ENCODE results near the gene HNRNPA3. TPM values are rescaled to one million over a fixed set of nuclear protein-coding genes. Genes with fewer than 3 reads are reported as not detected.

HNRNPA3 gene
- polyA plus RNA-seq, 1 donor (not counting 4 experiments of a cell fraction or from before 2014, with no cell fraction given): 178 TPM

DNA sequence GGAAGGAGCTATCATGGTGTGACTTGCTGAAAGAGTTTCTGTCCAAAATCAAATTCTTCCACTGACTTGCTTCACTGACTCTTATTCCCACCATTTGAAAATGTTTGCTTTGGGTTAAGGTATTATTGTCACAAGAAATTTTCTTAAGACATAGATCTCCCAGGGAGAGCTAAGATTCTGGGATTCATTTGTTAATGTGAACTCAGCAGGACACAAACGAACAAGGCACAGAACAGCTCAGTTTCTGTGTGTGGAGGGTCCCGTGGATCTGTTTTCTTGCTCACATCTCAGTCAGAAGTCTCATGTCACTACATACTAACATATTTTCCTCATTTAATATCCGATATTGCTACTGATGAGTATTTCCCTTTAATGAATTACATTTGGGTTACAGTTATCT is 8.2 kb upstream of the HNRNPA3 start:
- Histone ChIP-seq H3K79me2 (ENCODE audit: control insufficient read depth, insufficient read depth, low read length) (no peaks in the 10 kb centered on the region), H2AFZ (ENCODE audit: control insufficient read depth, low read length) (no peak overlapping the region), H3K4me1 (ENCODE audit: control insufficient read depth, extremely low read depth, insufficient read depth, low read length) (no peaks in the 10 kb centered on the region), H3K4me3 (ENCODE audit: control insufficient read depth in 2 of 3, extremely low read depth in 1 of 3, insufficient read depth in 2 of 3, low read depth in 1 of 3, low read length in 3 of 3) (no peak overlapping the region), H4K20me1 (ENCODE audit: control insufficient read depth, extremely low read depth, insufficient read depth, low read length) (no peaks in the 10 kb centered on the region), H3K36me3 (ENCODE audit: control insufficient read depth in 2 of 2, extremely low read depth in 1 of 2, insufficient read depth in 2 of 2, low read length in 2 of 2) (no peaks in the 10 kb centered on the region), H3K27ac (ENCODE audit: control insufficient read depth, insufficient read depth, low read length) (no peak overlapping the region), H3K9me3 (ENCODE audit: control insufficient read depth, low read depth, low read length) (no peaks in the 10 kb centered on the region), H3K9ac (ENCODE audit: control insufficient read depth, extremely low read depth, insufficient read depth, low read length) (no peak overlapping the region), H3K9me1 (ENCODE audit: control insufficient read depth, extremely low read depth, insufficient read depth, low read length) (no peaks in the 10 kb centered on the region), H3K4me2 (ENCODE audit: control insufficient read depth, extremely low read depth, insufficient read depth, low read depth, low read length) (no peak overlapping the region), H3K27me3 (ENCODE audit: control insufficient read depth, extremely low read depth, insufficient read depth, low read length) (no peaks in the 10 kb centered on the region)
- FAIRE-seq (no peak), DNase-seq (ENCODE audit: low read depth, low spot score) (no peak)
- dilution Hi-C loops (cut with MboI; ENCODE audit: extremely low pct_ligation_motif_present, low sequenced_read_pairs): no loop called here
- TF ChIP-seq EZH2 (IDR thresholded peaks at IDR 0.05; ENCODE audit: low read length): no peak

DNA sequence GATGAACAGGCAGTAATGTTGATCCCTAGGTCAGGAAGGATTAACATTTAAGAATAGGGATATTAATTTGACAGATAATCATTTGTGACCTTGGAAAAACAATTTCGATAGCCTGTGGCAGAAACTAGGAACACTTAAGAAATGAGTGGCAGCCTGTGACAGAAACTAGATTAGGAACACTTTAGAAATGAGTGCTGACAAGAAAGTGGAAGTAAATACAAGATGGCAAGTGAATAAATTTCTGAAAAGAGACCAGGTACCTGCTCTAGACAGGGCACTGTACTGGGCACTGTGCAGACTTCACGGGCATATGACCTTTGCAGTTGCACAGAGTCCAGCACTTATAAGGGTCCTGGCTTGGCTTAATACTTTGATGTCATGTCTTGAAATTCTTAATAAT is 5.5 kb upstream of the HNRNPA3 start:
- H3K9me3 ChIP-seq (ENCODE audit: control insufficient read depth, low read depth, low read length): no peaks in the 10 kb centered on the region

More for the DNA sequence above, 5.5 kb upstream of the HNRNPA3 start:
- H4K20me1 ChIP-seq (ENCODE audit: control insufficient read depth, extremely low read depth, insufficient read depth, low read length): no peaks in the 10 kb centered on the region
- H3K4me2 ChIP-seq (ENCODE audit: control insufficient read depth, extremely low read depth, insufficient read depth, low read depth, low read length): no peak overlapping the region
- H3K4me1 ChIP-seq (ENCODE audit: control insufficient read depth, extremely low read depth, insufficient read depth, low read length): peaks cover 5% of the 10 kb centered on the region
- H3K27ac ChIP-seq (ENCODE audit: control insufficient read depth, insufficient read depth, low read length): no peak overlapping the region
- no peak for FAIRE-seq
- no peak overlapping the region for H3K9ac ChIP-seq (ENCODE audit: control insufficient read depth, extremely low read depth, insufficient read depth, low read length)
- no peaks in the 10 kb centered on the region for H3K36me3 ChIP-seq (ENCODE audit: control insufficient read depth in 2 of 2, extremely low read depth in 1 of 2, insufficient read depth in 2 of 2, low read length in 2 of 2)
- TF ChIP-seq EZH2 (IDR thresholded peaks at IDR 0.05; ENCODE audit: low read length): no peak
- TF ChIP-seq, protein P1, sequence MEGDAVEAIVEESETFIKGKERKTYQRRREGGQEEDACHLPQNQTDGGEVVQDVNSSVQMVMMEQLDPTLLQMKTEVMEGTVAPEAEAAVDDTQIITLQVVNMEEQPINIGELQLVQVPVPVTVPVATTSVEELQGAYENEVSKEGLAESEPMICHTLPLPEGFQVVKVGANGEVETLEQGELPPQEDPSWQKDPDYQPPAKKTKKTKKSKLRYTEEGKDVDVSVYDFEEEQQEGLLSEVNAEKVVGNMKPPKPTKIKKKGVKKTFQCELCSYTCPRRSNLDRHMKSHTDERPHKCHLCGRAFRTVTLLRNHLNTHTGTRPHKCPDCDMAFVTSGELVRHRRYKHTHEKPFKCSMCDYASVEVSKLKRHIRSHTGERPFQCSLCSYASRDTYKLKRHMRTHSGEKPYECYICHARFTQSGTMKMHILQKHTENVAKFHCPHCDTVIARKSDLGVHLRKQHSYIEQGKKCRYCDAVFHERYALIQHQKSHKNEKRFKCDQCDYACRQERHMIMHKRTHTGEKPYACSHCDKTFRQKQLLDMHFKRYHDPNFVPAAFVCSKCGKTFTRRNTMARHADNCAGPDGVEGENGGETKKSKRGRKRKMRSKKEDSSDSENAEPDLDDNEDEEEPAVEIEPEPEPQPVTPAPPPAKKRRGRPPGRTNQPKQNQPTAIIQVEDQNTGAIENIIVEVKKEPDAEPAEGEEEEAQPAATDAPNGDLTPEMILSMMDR (optimal IDR thresholded peaks at IDR 0.05 in 1 of 3, IDR thresholded peaks at IDR 0.05 in 1 of 3, conservative IDR thresholded peaks at IDR 0.05 in 1 of 3; ENCODE audit: extremely low read depth in 1 of 3, insufficient read depth in 2 of 3, low read length in 3 of 3): no peak
- no peak overlapping the region for H3K4me3 ChIP-seq (ENCODE audit: control insufficient read depth in 2 of 3, extremely low read depth in 1 of 3, insufficient read depth in 2 of 3, low read depth in 1 of 3, low read length in 3 of 3)
- no peaks in the 10 kb centered on the region for H3K9me1 ChIP-seq (ENCODE audit: control insufficient read depth, extremely low read depth, insufficient read depth, low read length)
- no peak for DNase-seq (ENCODE audit: low read depth, low spot score)
- no peak overlapping the region for H2AFZ ChIP-seq (ENCODE audit: control insufficient read depth, low read length)
- peaks cover 16% of the 10 kb centered on the region for H3K79me2 ChIP-seq (ENCODE audit: control insufficient read depth, insufficient read depth, low read length)
- dilution Hi-C loops (cut with MboI; ENCODE audit: extremely low pct_ligation_motif_present, low sequenced_read_pairs): no loop called here
- no peaks in the 10 kb centered on the region for H3K27me3 ChIP-seq (ENCODE audit: control insufficient read depth, extremely low read depth, insufficient read depth, low read length)
